SK-N-SH treated with all-trans-retinoic acid at 6 μM for 48 hours (cell line): ENCODE measurements around the gene DEDD2.

Experiments used
- RARB ChIP-seq: fragments of 250-450 bp; sonication (Bioruptor Pico); IDR thresholded peaks from 2 replicates; pipeline ENCODE4 v1.8.0; 2021; ENCODE audit warnings: mild to moderate bottlenecking, moderate library complexity
- TCF4 ChIP-seq: fragments of 250-450 bp; sonication (Bioruptor Pico); IDR thresholded peaks from 2 replicates; pipeline ENCODE4 v1.8.0; 2021; ENCODE audit warnings: mild to moderate bottlenecking, moderate library complexity, borderline replicate concordance
- ZC3H10 ChIP-seq: fragments of 250-450 bp; sonication (Bioruptor Pico); IDR thresholded peaks from 2 replicates; pipeline ENCODE4 v1.5.1; 2021; ENCODE audit warnings: mild to moderate bottlenecking, moderate library complexity
- ZNF565 ChIP-seq: fragments of 450-650 bp; formaldehyde crosslinking; conservative IDR thresholded peaks from 2 replicates; pipeline ENCODE4 v1.5.0; 2020; ENCODE audit warnings: low read depth, mild to moderate bottlenecking, moderate library complexity
- TF ChIP-seq, protein P1 (sequence below): fragments of 250-450 bp; sonication (Bioruptor Pico); IDR thresholded peaks from 2 replicates; pipeline ENCODE4 v1.8.0; 2020; ENCODE audit warnings: mild to moderate bottlenecking, moderate library complexity, borderline replicate concordance

DNA sequence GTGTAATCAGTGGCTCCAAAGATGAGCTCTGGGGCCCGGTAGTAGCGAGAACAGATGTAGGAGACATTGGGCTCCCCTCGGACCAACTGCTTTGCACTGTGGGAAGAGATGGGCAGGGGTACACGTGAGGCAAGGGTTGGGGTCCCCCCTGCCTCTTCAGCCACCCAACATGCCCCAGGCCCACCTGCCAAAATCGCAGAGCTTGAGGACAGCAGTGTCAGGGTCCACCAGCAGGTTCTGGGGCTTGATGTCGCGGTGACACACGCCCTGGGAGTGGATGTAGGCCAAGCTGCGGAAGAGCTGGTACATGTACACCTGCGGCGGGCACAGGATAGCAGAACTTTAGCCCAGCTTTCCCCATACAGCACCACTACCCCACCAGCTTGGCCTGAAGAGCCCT is 16.9 kb upstream of the DEDD2 start:
- no peak for TF ChIP-seq TCF4 (CRISPR knock-in tag)
- no peak for TF ChIP-seq RARB (CRISPR knock-in tag)
- TF ChIP-seq ZNF565 (CRISPR knock-in tag), result no peak
- no peak for TF ChIP-seq ZC3H10
- TF ChIP-seq, protein P1, sequence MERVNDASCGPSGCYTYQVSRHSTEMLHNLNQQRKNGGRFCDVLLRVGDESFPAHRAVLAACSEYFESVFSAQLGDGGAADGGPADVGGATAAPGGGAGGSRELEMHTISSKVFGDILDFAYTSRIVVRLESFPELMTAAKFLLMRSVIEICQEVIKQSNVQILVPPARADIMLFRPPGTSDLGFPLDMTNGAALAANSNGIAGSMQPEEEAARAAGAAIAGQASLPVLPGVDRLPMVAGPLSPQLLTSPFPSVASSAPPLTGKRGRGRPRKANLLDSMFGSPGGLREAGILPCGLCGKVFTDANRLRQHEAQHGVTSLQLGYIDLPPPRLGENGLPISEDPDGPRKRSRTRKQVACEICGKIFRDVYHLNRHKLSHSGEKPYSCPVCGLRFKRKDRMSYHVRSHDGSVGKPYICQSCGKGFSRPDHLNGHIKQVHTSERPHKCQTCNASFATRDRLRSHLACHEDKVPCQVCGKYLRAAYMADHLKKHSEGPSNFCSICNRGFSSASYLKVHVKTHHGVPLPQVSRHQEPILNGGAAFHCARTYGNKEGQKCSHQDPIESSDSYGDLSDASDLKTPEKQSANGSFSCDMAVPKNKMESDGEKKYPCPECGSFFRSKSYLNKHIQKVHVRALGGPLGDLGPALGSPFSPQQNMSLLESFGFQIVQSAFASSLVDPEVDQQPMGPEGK (CRISPR knock-in tag), result no peak
